Natural killer cell (primary cell): ENCODE measurements around the gene SEC16A. TPM values are rescaled to one million over a fixed set of nuclear protein-coding genes. Genes with fewer than 3 reads are reported as not detected.
A peak's percentile ranks its signal among the peaks of the same experiment; 100 is the strongest.

ENCODE experiments used
- ATAC-seq, 3 donors: fragments of 150-1000 bp in 2 of 3; fragments of 200-7000 bp in 1 of 3; cut with Tn5 transposase; 1 replicate in 1 of 3; 2 replicates in 2 of 3; pipeline ENCODE4 v1.10.0; 2021; ENCODE audit warnings: mild to moderate bottlenecking in 2 of 3, moderate library complexity in 2 of 3
- DNase-seq, 2 donors: peaks; one replicate each; pipeline versions ENCODE4 v3.0.0 to v3.0.0-alpha.2; 2013 to 2021; ENCODE audit warnings: mixed read lengths in 1 of 2
- H3K27ac ChIP-seq: one replicate; pipeline ENCODE4 v1.5.1; 2013; ENCODE audit warnings: mild to moderate bottlenecking, low read length
- H3K27me3 ChIP-seq: one replicate; pipeline ENCODE4 v1.6.1; 2013; ENCODE audit warnings: low read length; ENCODE audit not compliant: control insufficient read depth, insufficient read depth
- H3K36me3 ChIP-seq: one replicate; pipeline ENCODE4 v1.6.1; 2013; ENCODE audit warnings: low read length; ENCODE audit not compliant: control insufficient read depth, insufficient read depth
- H3K4me1 ChIP-seq: one replicate; pipeline ENCODE4 v1.6.1; 2013; ENCODE audit warnings: low read length; ENCODE audit not compliant: control insufficient read depth, insufficient read depth
- H3K4me3 ChIP-seq: one replicate; pipeline ENCODE4 v1.5.1; 2013; ENCODE audit warnings: low read length
- H3K9me3 ChIP-seq: one replicate; pipeline ENCODE4 v1.6.1; 2013; ENCODE audit warnings: low read length; ENCODE audit not compliant: control insufficient read depth, insufficient read depth
- H3K27ac Mint-ChIP-seq, 2 donors: one replicate each; pipeline ENCODE4 v1.8.0; 2022; ENCODE audit warnings: mild to moderate bottlenecking in 2 of 2, mixed read lengths in 2 of 2, moderate library complexity in 1 of 2
- H3K27me3 Mint-ChIP-seq, 2 donors: one replicate each; pipeline ENCODE4 v1.8.0; 2022; ENCODE audit warnings: low read depth in 2 of 2, mixed read lengths in 2 of 2
- H3K36me3 Mint-ChIP-seq: one replicate; pipeline ENCODE4 v1.8.0; 2022; ENCODE audit warnings: mixed read lengths
- H3K4me1 Mint-ChIP-seq, 2 donors: one replicate each; pipeline ENCODE4 v1.8.0; 2022; ENCODE audit warnings: mixed read lengths in 2 of 2
- H3K4me3 Mint-ChIP-seq: one replicate; pipeline ENCODE4 v1.8.0; 2022; ENCODE audit warnings: mild to moderate bottlenecking, moderate library complexity, mixed read lengths
- H3K9me3 Mint-ChIP-seq, 2 donors: one replicate each; pipeline ENCODE4 v1.8.0; 2022; ENCODE audit warnings: mixed read lengths in 2 of 2
- CTCF ChIP-seq: fragments of 200-600 bp; IDR thresholded peaks from one replicate; pipeline ENCODE4 v1.8.0; 2022; ENCODE audit warnings: antibody characterized with exemption
- WGBS: methylation state at CpG from one replicate; pipeline ENCODE4 v1.1.7; 2013; ENCODE audit warnings: missing lambda C conversion rate; ENCODE audit not compliant: insufficient coverage; 5-methylcytosine and 5-hydroxymethylcytosine counted together
- intact Hi-C: fragments of 100-400 bp; cut with micrococcal nuclease; formaldehyde crosslinking; loops from one replicate; pipeline ENCODE4 v1.14.2; 2022
- total RNA-seq, 4 donors: library from RNA; stranded (reverse); fragments of 120-200 nt in 1 of 4; gene quantifications; one replicate each; pipeline versions ENCODE4 v1.2.3 to v1.2.4, GENCODE V29; 2013 to 2022

SEC16A gene
- 10 to 100 TPM; 84.3 to 89.0 (median 87.1) TPM for total RNA-seq
- 32.6 TPM for total RNA-seq (2013)

GRCh38 chr9:136482793-136483588 is at the start of gene SEC16A:
Gene SEC16A (minus strand): TSS chr9:136483040. CDS start chr9:136477615, 5,425 bp downstream.
- intact Hi-C loops = loop anchor here (2.0 kb wide), 1 partner anchor 364 kb away; no protein-coding TSS in a partner anchor
- Mint-ChIP-seq H3K4me3 (peak within 1 kb of the TSS; percentile 98), H3K27ac (peak within 1 kb of the TSS; percentile 95 to 100), H3K4me1 (peaks cover 22 to 36% of the 10 kb centered on the region in 2 donors), H3K9me3 (no peaks in the 10 kb centered on the region), H3K36me3 (no peaks in the 10 kb centered on the region), H3K27me3 (peaks cover 0 to 2% of the 10 kb centered on the region in 2 donors)
- H3K36me3 ChIP-seq = peaks cover 2% of the 10 kb centered on the region
- no peaks in the 10 kb centered on the region for H3K27me3 ChIP-seq
- peak; percentile 99 for DNase-seq
- no peaks in the 10 kb centered on the region for H3K9me3 ChIP-seq
- no peak for TF ChIP-seq CTCF
- peak within 1 kb of the TSS; percentile 67 for H3K4me3 ChIP-seq
- WGBS = 0% methylated on average over 101 of the region's 109 CpGs
- H3K27ac ChIP-seq = peak within 1 kb of the TSS; percentile 100
- peak; percentile 67 to 87 (median 71) for ATAC-seq
- peaks cover 33% of the 10 kb centered on the region for H3K4me1 ChIP-seq

GRCh38 chr9:136531904-136532798 is 49.3 kb upstream of the SEC16A start:
- no peaks in the 10 kb centered on the region for H3K27me3 Mint-ChIP-seq
- no peak for TF ChIP-seq CTCF
- Histone ChIP-seq H3K27me3 (no peaks in the 10 kb centered on the region), H3K4me3 (no peak overlapping the region), H3K27ac (peak overlapping the region; percentile 78), H3K9me3 (no peaks in the 10 kb centered on the region), H3K4me1 (peaks cover 99% of the 10 kb centered on the region), H3K36me3 (peaks cover 11% of the 10 kb centered on the region)
- H3K9me3 Mint-ChIP-seq = no peaks in the 10 kb centered on the region
- H3K36me3 Mint-ChIP-seq = no peaks in the 10 kb centered on the region
- H3K27ac Mint-ChIP-seq = peak overlapping the region; percentile 88 to 90
- ATAC-seq (peak in 1 of 3 donors; percentile 6), DNase-seq (no peak)
- H3K4me1 Mint-ChIP-seq = peaks cover 41 to 80% of the 10 kb centered on the region in 2 donors
- intact Hi-C loops = loop anchor here (5.0 to 10.0 kb wide), 2 partner anchors 100 to 313 kb away; partner anchors contain the start of genes AJM1 and PHPT1
- 51% methylated on average over 39 of the region's 39 CpGs for WGBS
- H3K4me3 Mint-ChIP-seq = peak overlapping the region; percentile 90

- no peak for TF ChIP-seq CTCF
- no peaks in the 10 kb centered on the region for H3K27me3 ChIP-seq
- Mint-ChIP-seq H3K9me3 (no peaks in the 10 kb centered on the region), H3K4me3 (peak overlapping the region; percentile 69), H3K36me3 (no peaks in the 10 kb centered on the region), H3K27me3 (no peaks in the 10 kb centered on the region), H3K4me1 (peaks cover 38 to 80% of the 10 kb centered on the region in 2 donors), H3K27ac (peak overlapping the region; percentile 88 to 90)
- peaks cover 99% of the 10 kb centered on the region for H3K4me1 ChIP-seq
- H3K36me3 ChIP-seq = peaks cover 4% of the 10 kb centered on the region
- H3K4me3 ChIP-seq = no peak overlapping the region
- DNase-seq (no peak), ATAC-seq (no peak)
- H3K27ac ChIP-seq = no peak overlapping the region
- WGBS = 71% methylated on average over 37 of the region's 37 CpGs
- H3K9me3 ChIP-seq = no peaks in the 10 kb centered on the region
- intact Hi-C loops = loop anchor here (5.0 to 10.0 kb wide), 2 partner anchors 101 to 313 kb away; partner anchors contain the start of genes AJM1 and PHPT1
These were observed 48.5 kb upstream of the SEC16A start for GRCh38 chr9:136531186-136531903.
